Endodermal cell (in vitro differentiated cells): ENCODE results near the gene CTU1. TPM values are rescaled to one million over a fixed set of nuclear protein-coding genes. Genes with fewer than 3 reads are reported as not detected.

Experiments
- DNase-seq: peaks from one replicate; pipeline ENCODE4 v3.0.0-alpha.2; 2017
- H3K27ac ChIP-seq: 2 replicates; pipeline ENCODE4 v1.5.1; 2013; ENCODE audit warnings: mild to moderate bottlenecking, low read depth, low read length, moderate library complexity
- H3K27me3 ChIP-seq: 2 replicates; pipeline ENCODE4 v1.6.1; 2013; ENCODE audit warnings: mild to moderate bottlenecking, low read length, moderate library complexity; ENCODE audit not compliant: insufficient read depth, control insufficient read depth, poor library complexity, severe bottlenecking
- H3K36me3 ChIP-seq: 2 replicates; pipeline ENCODE4 v1.7.0; 2013; ENCODE audit warnings: mild to moderate bottlenecking, low read length, moderate library complexity; ENCODE audit not compliant: control insufficient read depth, insufficient read depth
- H3K4me1 ChIP-seq: one replicate; pipeline ENCODE4 v1.7.0; 2013; ENCODE audit warnings: low read length; ENCODE audit not compliant: control insufficient read depth, insufficient read depth
- H3K4me3 ChIP-seq: 2 replicates; pipeline ENCODE4 v1.5.1; 2013; ENCODE audit warnings: mild to moderate bottlenecking, low read length, moderate library complexity
- H3K9ac ChIP-seq: 2 replicates; pipeline ENCODE4 v1.6.1; 2013; ENCODE audit warnings: mild to moderate bottlenecking, low read length, moderate library complexity; ENCODE audit not compliant: poor library complexity, severe bottlenecking; ENCODE audit errors: extremely low read depth
- H3K9me3 ChIP-seq: 2 replicates; pipeline ENCODE4 v1.6.1; 2013; ENCODE audit warnings: mild to moderate bottlenecking, low read length, moderate library complexity; ENCODE audit not compliant: control insufficient read depth
- H3K27ac Mint-ChIP-seq: 2 replicates; pipeline ENCODE4 v1.8.0; 2020; ENCODE audit warnings: mixed read lengths
- H3K27me3 Mint-ChIP-seq: 2 replicates; pipeline ENCODE4 v1.8.0; 2021; ENCODE audit warnings: mild to moderate bottlenecking, mixed read lengths; ENCODE audit not compliant: insufficient read depth
- H3K36me3 Mint-ChIP-seq: 2 replicates; pipeline ENCODE4 v1.8.0; 2020; ENCODE audit warnings: low read depth, mixed read lengths
- H3K4me1 Mint-ChIP-seq: 2 replicates; pipeline ENCODE4 v1.8.0; 2020; ENCODE audit warnings: mixed read lengths
- H3K4me3 Mint-ChIP-seq: 2 replicates; pipeline ENCODE4 v1.8.0; 2020; ENCODE audit warnings: mild to moderate bottlenecking, moderate library complexity, mixed read lengths
- H3K9me3 Mint-ChIP-seq: 2 replicates; pipeline ENCODE4 v1.8.0; 2020; ENCODE audit warnings: mild to moderate bottlenecking, mixed read lengths
- WGBS, 2 experiments: methylation state at CpG; one replicate each; pipeline versions ENCODE4 v1.1.5 to v1.1.7; 2013; ENCODE audit warnings: missing lambda C conversion rate in 2 of 2, mixed read lengths in 1 of 2; ENCODE audit not compliant: insufficient coverage in 1 of 2, insufficient read length in 1 of 2; 5-methylcytosine and 5-hydroxymethylcytosine counted together
- total RNA-seq, 2 donors: library from RNA; stranded (reverse); fragmentation: NEBNext Ultra II Directional in 1 of 2; extraction: Animal tissue kit (Norgen Biotek cat#: 25700) in 1 of 2; gene quantifications; 2 replicates in 1 of 2; 3 replicates in 1 of 2; pipeline ENCODE4 v1.2.1, GENCODE V29; 2021
- TF ChIP-seq, protein P1 (sequence below): fragments of 200-600 bp; sonication (generic); conservative IDR thresholded peaks from 2 replicates; pipeline ENCODE4 v1.5.0; 2021; ENCODE audit warnings: antibody characterized with exemption, mild to moderate bottlenecking

The CTU1 gene
- total RNA-seq, 2 donors from 2014 or later: 5.1 to 5.7 TPM

DNA sequence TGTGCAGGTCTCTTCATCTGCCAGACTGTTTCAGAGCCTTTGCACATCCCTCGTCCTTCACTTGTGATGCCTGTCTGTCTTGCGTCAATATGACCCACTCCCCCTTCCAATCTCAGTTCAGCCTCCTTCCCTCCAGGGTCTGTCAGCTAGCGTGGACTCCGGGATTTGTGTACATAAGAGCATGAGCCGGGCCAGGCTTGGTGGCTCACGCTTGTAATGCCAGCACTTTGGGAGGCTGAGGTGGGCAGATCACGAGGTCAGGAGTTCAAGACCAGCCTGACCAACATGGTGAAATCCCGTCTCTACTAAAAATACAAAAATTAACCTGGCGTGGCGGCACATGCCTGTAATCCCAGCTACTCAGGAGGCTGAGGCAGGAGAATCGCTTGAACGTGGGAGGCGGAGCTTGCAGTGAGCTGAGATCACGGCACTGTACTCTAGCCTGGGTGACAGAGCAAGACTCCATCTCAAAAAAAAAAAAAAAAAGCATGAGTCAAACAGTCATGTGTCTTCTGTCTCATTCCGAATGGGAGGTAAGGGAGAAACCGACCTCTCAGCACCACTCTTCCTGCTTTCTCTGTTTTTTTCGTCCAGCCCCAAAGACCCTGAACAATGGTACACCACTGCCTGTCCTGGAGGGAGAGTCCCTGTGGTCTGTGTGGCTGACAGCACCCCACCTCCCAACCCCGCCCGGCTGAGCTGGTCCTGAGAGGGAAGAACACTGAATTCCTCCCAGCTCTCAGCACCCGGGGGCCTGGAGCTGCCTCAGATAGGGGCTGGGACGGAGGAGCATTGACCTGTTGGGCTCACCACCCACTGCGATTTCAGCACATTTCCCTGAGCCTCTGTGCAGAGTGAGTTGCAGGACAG is 14.1 kb upstream of the CTU1 start:
- no peak overlapping the region for H3K4me3 ChIP-seq
- no peaks in the 10 kb centered on the region for H3K4me1 ChIP-seq
- DNase-seq: no peak
- Mint-ChIP-seq H3K27ac (no peak overlapping the region), H3K4me1 (peaks cover 6% of the 10 kb centered on the region), H3K27me3 (peaks cover 15% of the 10 kb centered on the region), H3K36me3 (no peaks in the 10 kb centered on the region), H3K9me3 (no peaks in the 10 kb centered on the region), H3K4me3 (no peak overlapping the region)
- H3K9me3 ChIP-seq: no peaks in the 10 kb centered on the region
- H3K27me3 ChIP-seq: no peaks in the 10 kb centered on the region
- 87 to 92% methylated on average over 10 to 22 of the region's 22 CpGs for WGBS, 2 experiments
- TF ChIP-seq, protein P1, sequence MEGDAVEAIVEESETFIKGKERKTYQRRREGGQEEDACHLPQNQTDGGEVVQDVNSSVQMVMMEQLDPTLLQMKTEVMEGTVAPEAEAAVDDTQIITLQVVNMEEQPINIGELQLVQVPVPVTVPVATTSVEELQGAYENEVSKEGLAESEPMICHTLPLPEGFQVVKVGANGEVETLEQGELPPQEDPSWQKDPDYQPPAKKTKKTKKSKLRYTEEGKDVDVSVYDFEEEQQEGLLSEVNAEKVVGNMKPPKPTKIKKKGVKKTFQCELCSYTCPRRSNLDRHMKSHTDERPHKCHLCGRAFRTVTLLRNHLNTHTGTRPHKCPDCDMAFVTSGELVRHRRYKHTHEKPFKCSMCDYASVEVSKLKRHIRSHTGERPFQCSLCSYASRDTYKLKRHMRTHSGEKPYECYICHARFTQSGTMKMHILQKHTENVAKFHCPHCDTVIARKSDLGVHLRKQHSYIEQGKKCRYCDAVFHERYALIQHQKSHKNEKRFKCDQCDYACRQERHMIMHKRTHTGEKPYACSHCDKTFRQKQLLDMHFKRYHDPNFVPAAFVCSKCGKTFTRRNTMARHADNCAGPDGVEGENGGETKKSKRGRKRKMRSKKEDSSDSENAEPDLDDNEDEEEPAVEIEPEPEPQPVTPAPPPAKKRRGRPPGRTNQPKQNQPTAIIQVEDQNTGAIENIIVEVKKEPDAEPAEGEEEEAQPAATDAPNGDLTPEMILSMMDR: no peak
- H3K36me3 ChIP-seq: no peaks in the 10 kb centered on the region
- no peak overlapping the region for H3K9ac ChIP-seq
- no peak overlapping the region for H3K27ac ChIP-seq

DNA sequence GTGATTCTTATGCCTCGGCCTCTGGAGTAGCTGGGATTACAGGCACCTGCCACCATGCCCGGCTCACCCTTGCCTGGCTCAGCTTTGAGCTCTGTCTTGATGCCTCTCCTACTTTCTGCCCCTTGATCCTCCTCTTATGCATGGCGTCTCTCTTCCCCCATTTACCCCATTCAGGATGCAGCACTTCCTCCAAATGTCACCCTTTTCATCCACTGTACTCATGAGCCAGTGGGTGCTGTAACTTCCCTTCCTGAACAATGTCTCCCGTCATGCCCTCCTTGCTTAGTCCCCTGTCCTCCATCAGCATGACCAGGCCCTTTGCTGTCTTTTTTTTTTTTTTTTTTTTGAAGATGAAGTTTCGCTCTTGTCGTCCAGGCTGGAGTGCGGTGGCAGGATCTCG is 13.0 kb upstream of the CTU1 start:
- H3K36me3 Mint-ChIP-seq: no peaks in the 10 kb centered on the region
- Histone ChIP-seq H3K9me3 (no peaks in the 10 kb centered on the region), H3K9ac (no peak overlapping the region), H3K27ac (no peak overlapping the region), H3K4me3 (no peak overlapping the region), H3K36me3 (no peaks in the 10 kb centered on the region), H3K27me3 (peaks cover 4% of the 10 kb centered on the region), H3K4me1 (no peaks in the 10 kb centered on the region)
- no peak for DNase-seq
- TF ChIP-seq, protein P1: no peak
- no peak overlapping the region for H3K4me3 Mint-ChIP-seq
- peaks cover 6% of the 10 kb centered on the region for H3K4me1 Mint-ChIP-seq
- H3K27ac Mint-ChIP-seq: no peak overlapping the region
- no peaks in the 10 kb centered on the region for H3K9me3 Mint-ChIP-seq
- H3K27me3 Mint-ChIP-seq: peaks cover 21% of the 10 kb centered on the region
- WGBS, 2 experiments: 92 to 100% methylated on average over 8 of the region's 8 CpGs

GRCh38 chr19:51120160-51120559 is 12.0 kb upstream of the CTU1 start:
- TF ChIP-seq, protein P1: no peak
- 90 to 97% methylated on average over 5 to 6 of the region's 6 CpGs for WGBS, 2 experiments
- no peak overlapping the region for H3K27ac ChIP-seq
- no peak overlapping the region for H3K4me3 Mint-ChIP-seq
- H3K4me3 ChIP-seq: no peak overlapping the region
- peaks cover 6% of the 10 kb centered on the region for H3K4me1 Mint-ChIP-seq
- H3K9ac ChIP-seq: no peak overlapping the region
- H3K27ac Mint-ChIP-seq: no peak overlapping the region
- DNase-seq: no peak
- H3K4me1 ChIP-seq: no peaks in the 10 kb centered on the region
- H3K27me3 ChIP-seq: peaks cover 4% of the 10 kb centered on the region
- H3K27me3 Mint-ChIP-seq: peaks cover 29% of the 10 kb centered on the region
- H3K9me3 Mint-ChIP-seq: no peaks in the 10 kb centered on the region
- no peaks in the 10 kb centered on the region for H3K9me3 ChIP-seq
- no peaks in the 10 kb centered on the region for H3K36me3 ChIP-seq
- H3K36me3 Mint-ChIP-seq: no peaks in the 10 kb centered on the region
